Gastrocnemius medialis (tissue), 4 donors: ENCODE measurements around the gene JAKMIP1.
"Not testable (repeated sequence)": the region's sequence is repeated elsewhere in the genome, so short reads cannot be mapped to it uniquely, and the experiment has no call there.

ENCODE experiments used
- CTCF ChIP-seq, 5 experiments: fragments of 450-650 bp in 3 of 5; fragments of 200-600 bp in 2 of 5; sonication (generic) in 2 of 5; IDR thresholded peaks in 4 of 5; conservative IDR thresholded peaks in 1 of 5; 1 replicate in 4 of 5; 2 replicates in 1 of 5; pipeline ENCODE4 v1.5.1; 2016 to 2019; ENCODE audit warnings: antibody characterized with exemption in 5 of 5, mild to moderate bottlenecking in 3 of 5, moderate library complexity in 3 of 5
- POLR2A ChIP-seq, 2 donors: fragments of 450-650 bp; IDR thresholded peaks; one replicate each; pipeline ENCODE4 v1.6.1; 2017; ENCODE audit warnings: antibody characterized with exemption in 2 of 2, mild to moderate bottlenecking in 2 of 2, moderate library complexity in 2 of 2

- TF ChIP-seq POLR2A (IDR thresholded peaks at IDR 0.05); CTCF (IDR thresholded peaks at IDR 0.05 in 4 of 5, conservative IDR thresholded peaks at IDR 0.05 in 1 of 5): not testable (repeated sequence)
Observed at GRCh38 chr4:6003485-6003884, 196.9 kb downstream of the JAKMIP1 start.
